Breast epithelium (tissue), 3 donors: ENCODE measurements around the gene CD84.

Experiments used
- POLR2A ChIP-seq: fragments of 450-650 bp; IDR thresholded peaks from one replicate; pipeline ENCODE4 v1.6.1; 2016; ENCODE audit warnings: antibody characterized with exemption, mild to moderate bottlenecking, moderate library complexity
- POLR2AphosphoS5 ChIP-seq, 3 donors: sonication (generic); formaldehyde crosslinking; IDR thresholded peaks; one replicate each; pipeline ENCODE4 v1.6.1; 2017; ENCODE audit warnings: antibody characterized with exemption in 3 of 3
- TF ChIP-seq, protein P1 (sequence below), 3 donors: fragments of 450-650 bp; IDR thresholded peaks; one replicate each; pipeline ENCODE4 v1.5.1; 2016 to 2017; ENCODE audit warnings: antibody characterized with exemption in 3 of 3, mild to moderate bottlenecking in 3 of 3, moderate library complexity in 3 of 3

DNA sequence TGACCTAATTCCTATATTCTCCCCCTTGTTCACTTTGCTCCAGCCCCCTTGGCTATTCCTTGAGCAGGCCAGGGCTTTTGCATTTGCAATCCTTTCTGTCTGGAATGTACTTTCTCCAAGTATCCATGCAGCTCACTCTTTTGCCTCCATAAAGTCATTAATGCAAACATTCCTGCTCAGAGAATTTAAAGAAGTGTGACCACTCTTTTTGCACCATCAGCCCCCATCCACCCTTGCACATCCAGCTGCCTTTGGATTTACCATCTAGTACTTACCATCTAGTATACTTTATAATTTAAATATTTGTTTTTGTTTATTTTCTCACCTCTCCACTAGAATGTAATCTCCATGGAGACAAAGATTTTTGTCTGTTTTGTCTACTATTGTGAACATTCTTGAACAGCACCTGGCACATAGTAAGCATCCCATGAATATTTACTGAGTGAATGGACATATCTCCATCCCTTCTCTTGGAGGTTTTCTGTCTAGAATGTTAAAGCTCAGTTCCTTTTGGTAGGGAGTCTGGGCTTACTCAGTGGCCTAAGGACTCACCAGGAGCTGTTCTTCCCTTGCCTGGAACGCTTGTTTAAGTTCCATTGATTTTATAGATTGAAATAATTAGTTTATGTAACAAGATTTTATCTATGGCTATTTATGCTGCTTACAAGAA lies 78.8 kb downstream of the CD84 start:
- TF ChIP-seq POLR2AphosphoS5 (IDR thresholded peaks at IDR 0.05), result no peak
- TF ChIP-seq, protein P1, sequence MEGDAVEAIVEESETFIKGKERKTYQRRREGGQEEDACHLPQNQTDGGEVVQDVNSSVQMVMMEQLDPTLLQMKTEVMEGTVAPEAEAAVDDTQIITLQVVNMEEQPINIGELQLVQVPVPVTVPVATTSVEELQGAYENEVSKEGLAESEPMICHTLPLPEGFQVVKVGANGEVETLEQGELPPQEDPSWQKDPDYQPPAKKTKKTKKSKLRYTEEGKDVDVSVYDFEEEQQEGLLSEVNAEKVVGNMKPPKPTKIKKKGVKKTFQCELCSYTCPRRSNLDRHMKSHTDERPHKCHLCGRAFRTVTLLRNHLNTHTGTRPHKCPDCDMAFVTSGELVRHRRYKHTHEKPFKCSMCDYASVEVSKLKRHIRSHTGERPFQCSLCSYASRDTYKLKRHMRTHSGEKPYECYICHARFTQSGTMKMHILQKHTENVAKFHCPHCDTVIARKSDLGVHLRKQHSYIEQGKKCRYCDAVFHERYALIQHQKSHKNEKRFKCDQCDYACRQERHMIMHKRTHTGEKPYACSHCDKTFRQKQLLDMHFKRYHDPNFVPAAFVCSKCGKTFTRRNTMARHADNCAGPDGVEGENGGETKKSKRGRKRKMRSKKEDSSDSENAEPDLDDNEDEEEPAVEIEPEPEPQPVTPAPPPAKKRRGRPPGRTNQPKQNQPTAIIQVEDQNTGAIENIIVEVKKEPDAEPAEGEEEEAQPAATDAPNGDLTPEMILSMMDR (IDR thresholded peaks at IDR 0.05), result no peak
- no peak for TF ChIP-seq POLR2A
